ENCODE measurements around the gene CFAP90.

GRCh38 chr5:7787770-7788169 is 63.2 kb downstream of the CFAP90 start:
- TF ChIP-seq CTCF (IDR thresholded peaks at IDR 0.05) (no peak), POLR2A (IDR thresholded peaks at IDR 0.05) (no peak), POLR2AphosphoS5 (IDR thresholded peaks at IDR 0.05) (no peak), EP300 (IDR thresholded peaks at IDR 0.05) (no peak)
